HAP-1 (cell line): Measurements from ENCODE around the gene DIS3L2.
"Not testable (repeated sequence)": the region's sequence is repeated elsewhere in the genome, so short reads cannot be mapped to it uniquely, and the experiment has no call there.

Experiments used
- DNase-seq, 2 experiments: peaks; one replicate each; pipeline ENCODE4 v3.0.0-alpha.2; 2016 to 2020; ENCODE audit warnings: low spot score in 2 of 2
- H3K27me3 ChIP-seq: fragments of 250-450 bp; sonication (Bioruptor Pico); 2 replicates; pipeline ENCODE4 v1.5.1; 2020; ENCODE audit warnings: low read depth, mild to moderate bottlenecking, moderate library complexity
- H3K36me3 ChIP-seq: fragments of 250-450 bp; sonication (Bioruptor Pico); replicated peaks from 2 replicates; pipeline ENCODE4 v1.5.1; 2020; ENCODE audit warnings: mild to moderate bottlenecking
- H3K4me1 ChIP-seq: fragments of 250-450 bp; sonication (Bioruptor Pico); 2 replicates; pipeline ENCODE4 v1.5.1; 2020; ENCODE audit warnings: mild to moderate bottlenecking
- H3K4me3 ChIP-seq: fragments of 250-450 bp; sonication (Bioruptor Pico); 2 replicates; pipeline ENCODE4 v1.5.1; 2020; ENCODE audit warnings: mild to moderate bottlenecking, moderate library complexity
- H3K9me3 ChIP-seq: fragments of 250-450 bp; sonication (Bioruptor Pico); 2 replicates; pipeline ENCODE4 v1.5.1; 2020; ENCODE audit warnings: mild to moderate bottlenecking, moderate library complexity
- in situ Hi-C: fragments of 300-500 bp; cut with MboI; formaldehyde crosslinking; loops from 3 replicates; pipeline ENCODE4 v1.14.3; 2020; ENCODE audit warnings: low sequenced_read_pairs, inconsistent platforms, mixed read lengths

DIS3L2 gene

GRCh38 chr2:232085826-232086425 is 124.4 kb downstream of the DIS3L2 start:
- in situ Hi-C loops, result no loop called here
- H3K4me1 ChIP-seq, result no peaks in the 10 kb centered on the region
- H3K4me3 ChIP-seq, result no peak overlapping the region
- no peaks in the 10 kb centered on the region for H3K36me3 ChIP-seq
- no peaks in the 10 kb centered on the region for H3K9me3 ChIP-seq
- H3K27me3 ChIP-seq, result no peaks in the 10 kb centered on the region
- no peak for DNase-seq

DNA sequence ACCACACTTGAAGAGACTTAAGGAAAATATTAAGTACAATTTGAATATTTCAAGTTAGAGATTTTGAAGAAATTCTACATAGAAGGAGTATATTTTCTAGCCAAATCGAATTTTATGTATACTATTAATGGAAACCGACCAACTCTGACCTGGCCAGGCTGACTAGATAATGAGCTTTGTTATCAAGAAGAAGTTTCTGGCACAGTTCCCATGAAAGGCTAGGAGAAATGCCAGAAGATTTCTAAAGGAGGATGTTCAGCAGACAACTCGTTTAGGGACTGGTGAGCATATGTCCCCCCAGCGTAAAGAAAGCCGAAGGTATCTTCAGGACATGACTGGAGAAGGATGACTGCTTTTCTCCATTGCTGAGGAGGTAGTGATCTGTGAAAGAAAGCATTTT is 127.3 kb downstream of the DIS3L2 start:
- DNase-seq, result no peak
- no peaks in the 10 kb centered on the region for H3K4me1 ChIP-seq
- H3K4me3 ChIP-seq, result no peak overlapping the region
- no peaks in the 10 kb centered on the region for H3K36me3 ChIP-seq
- in situ Hi-C loops, result no loop called here
- H3K9me3 ChIP-seq, result no peaks in the 10 kb centered on the region
- no peaks in the 10 kb centered on the region for H3K27me3 ChIP-seq

- no peak overlapping the region for H3K4me3 ChIP-seq
- in situ Hi-C loops, result no loop called here
- no peak for DNase-seq
- H3K4me1 ChIP-seq, result no peaks in the 10 kb centered on the region
- no peaks in the 10 kb centered on the region for H3K27me3 ChIP-seq
- H3K36me3 ChIP-seq, result no peaks in the 10 kb centered on the region
- no peaks in the 10 kb centered on the region for H3K9me3 ChIP-seq
These were observed 132.7 kb downstream of the DIS3L2 start for GRCh38 chr2:232094201-232094600.

GRCh38 chr2:232094883-232095282 is 133.4 kb downstream of the DIS3L2 start:
- in situ Hi-C loops, result no loop called here
- DNase-seq, result no peak
- H3K4me1 ChIP-seq, result no peaks in the 10 kb centered on the region
- no peaks in the 10 kb centered on the region for H3K27me3 ChIP-seq
- H3K4me3 ChIP-seq, result no peak overlapping the region
- H3K36me3 ChIP-seq, result no peaks in the 10 kb centered on the region
- H3K9me3 ChIP-seq, result no peaks in the 10 kb centered on the region

DNA sequence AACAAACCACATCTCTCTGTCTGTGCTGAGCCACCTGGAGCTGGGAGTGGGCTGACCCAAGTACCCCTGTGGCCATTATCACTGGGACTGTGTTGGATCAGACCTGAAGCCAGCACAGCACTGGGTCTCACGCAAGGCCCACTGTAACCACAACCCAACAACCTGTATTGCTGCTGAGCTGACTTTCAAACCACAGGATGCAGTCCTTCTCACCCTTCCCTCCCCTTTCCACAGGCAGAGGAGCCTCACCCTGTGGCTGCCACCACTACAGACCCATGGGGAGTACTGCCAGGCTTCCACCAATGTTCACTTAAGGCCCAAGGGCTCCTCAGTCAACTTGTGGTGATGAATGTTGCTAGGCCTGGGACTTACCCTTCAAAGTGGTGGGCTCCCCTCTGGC is 135.7 kb downstream of the DIS3L2 start:
- Histone ChIP-seq H3K27me3 (no peaks in the 10 kb centered on the region), H3K4me3 (no peak overlapping the region), H3K4me1 (no peaks in the 10 kb centered on the region), H3K36me3 (no peaks in the 10 kb centered on the region), H3K9me3 (no peaks in the 10 kb centered on the region)
- no peak for DNase-seq
- in situ Hi-C loops, result no loop called here

GRCh38 chr2:232097758-232098157 is 136.2 kb downstream of the DIS3L2 start:
- in situ Hi-C loops, result no loop called here
- DNase-seq, result no peak
- H3K9me3 ChIP-seq, result no peaks in the 10 kb centered on the region
- H3K4me1 ChIP-seq, result no peaks in the 10 kb centered on the region
- no peak overlapping the region for H3K4me3 ChIP-seq
- no peaks in the 10 kb centered on the region for H3K36me3 ChIP-seq
- H3K27me3 ChIP-seq, result no peaks in the 10 kb centered on the region

DNA sequence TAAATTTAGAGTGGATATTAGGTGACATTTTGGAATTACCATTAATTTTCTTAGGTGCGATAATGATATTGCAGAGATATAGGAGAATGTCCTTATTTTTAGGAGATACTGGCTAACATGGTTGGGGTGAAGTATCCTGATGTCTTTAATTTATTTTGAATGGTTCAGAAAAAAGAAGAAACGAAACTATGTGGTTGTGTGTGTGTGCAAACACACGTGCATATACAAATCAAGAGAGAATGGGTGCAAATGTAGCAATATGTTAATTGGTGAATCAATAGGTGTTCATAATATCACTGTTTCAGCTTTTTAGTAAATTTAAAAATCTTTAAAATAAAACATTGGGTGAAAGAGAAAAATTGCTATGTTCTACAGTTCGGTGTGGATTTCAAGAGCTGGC is 140.9 kb downstream of the DIS3L2 start:
- Histone ChIP-seq H3K4me1 (no peaks in the 10 kb centered on the region), H3K27me3 (no peaks in the 10 kb centered on the region), H3K36me3 (no peaks in the 10 kb centered on the region), H3K9me3 (no peaks in the 10 kb centered on the region), H3K4me3 (no peak overlapping the region)
- in situ Hi-C loops, result no loop called here
- no peak for DNase-seq

DNA sequence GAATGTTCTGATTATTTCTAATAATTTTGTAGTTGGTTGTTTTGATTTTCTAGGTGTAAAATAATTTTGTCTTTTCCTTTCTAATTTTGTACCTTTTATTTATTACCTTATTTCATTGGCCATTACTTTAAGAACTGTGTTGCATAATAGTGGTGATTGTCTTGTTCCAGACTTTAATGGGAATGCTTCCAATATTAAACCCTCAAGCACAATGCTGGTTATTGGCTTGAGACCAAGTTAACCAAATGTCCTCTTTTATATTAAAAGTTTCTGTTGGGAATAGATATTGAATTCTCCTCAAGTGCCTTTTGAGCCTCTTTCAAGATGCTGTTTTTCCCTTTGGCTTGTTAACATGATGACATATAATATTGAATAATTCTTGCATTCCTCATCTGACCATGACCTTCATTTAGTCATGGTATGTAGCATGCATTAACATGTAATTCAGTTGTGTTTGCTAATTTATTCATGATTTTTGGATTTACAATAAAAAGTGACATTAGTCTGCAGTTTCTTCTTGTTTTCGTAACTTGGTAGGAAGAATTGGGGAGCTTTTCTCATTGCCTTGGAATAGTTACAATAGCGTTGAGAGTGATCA is 141.7 kb downstream of the DIS3L2 start:
- no peaks in the 10 kb centered on the region for H3K27me3 ChIP-seq
- no peak overlapping the region for H3K4me3 ChIP-seq
- H3K36me3 ChIP-seq, result no peaks in the 10 kb centered on the region
- in situ Hi-C loops, result no loop called here
- no peaks in the 10 kb centered on the region for H3K9me3 ChIP-seq
- DNase-seq, result no peak
- no peaks in the 10 kb centered on the region for H3K4me1 ChIP-seq

DNA sequence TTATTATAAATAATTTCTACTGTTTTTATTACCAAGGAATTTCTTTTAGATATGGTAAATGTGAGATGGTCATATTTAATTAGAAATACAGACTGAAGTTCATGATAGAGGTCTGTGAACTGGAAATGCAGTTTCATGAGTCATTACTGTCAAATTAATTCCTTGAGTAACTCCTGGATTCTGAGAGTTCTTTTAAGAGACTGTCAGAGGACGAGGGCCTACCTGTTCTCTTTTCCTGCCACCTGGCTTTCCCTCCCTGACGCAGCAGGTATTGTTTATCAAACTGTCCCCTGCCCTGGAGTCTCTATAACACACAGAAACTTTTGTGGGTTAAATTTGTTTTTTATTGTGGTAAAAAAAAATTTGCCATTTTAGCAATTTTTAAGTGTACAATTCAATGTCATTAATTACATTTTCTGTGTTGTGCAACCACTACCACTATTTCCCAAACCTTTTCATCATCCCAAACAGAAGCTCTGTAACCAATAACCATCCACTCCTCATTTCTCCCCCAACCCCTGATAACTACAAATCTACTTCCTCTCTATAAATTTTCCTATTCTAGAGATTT is 142.6 kb downstream of the DIS3L2 start:
- H3K4me1 ChIP-seq, result no peaks in the 10 kb centered on the region
- in situ Hi-C loops, result no loop called here

GRCh38 chr2:232111551-232111950 is 150.0 kb downstream of the DIS3L2 start:
- H3K36me3 ChIP-seq, result no peaks in the 10 kb centered on the region
- H3K4me1 ChIP-seq, result no peaks in the 10 kb centered on the region
- H3K4me3 ChIP-seq, result no peak overlapping the region
- in situ Hi-C loops, result no loop called here
- H3K9me3 ChIP-seq, result no peaks in the 10 kb centered on the region
- no peaks in the 10 kb centered on the region for H3K27me3 ChIP-seq
- no peak for DNase-seq

More for the DNA sequence above, 142.6 kb downstream of the DIS3L2 start:
- H3K9me3 ChIP-seq, result no peaks in the 10 kb centered on the region
- H3K27me3 ChIP-seq, result no peaks in the 10 kb centered on the region
- H3K36me3 ChIP-seq, result no peaks in the 10 kb centered on the region
- H3K4me3 ChIP-seq, result no peak overlapping the region
- DNase-seq, result no peak

- in situ Hi-C loops, result no loop called here
- Histone ChIP-seq H3K4me3 (no peak overlapping the region), H3K27me3 (no peaks in the 10 kb centered on the region), H3K9me3 (no peaks in the 10 kb centered on the region), H3K36me3 (no peaks in the 10 kb centered on the region), H3K4me1 (no peaks in the 10 kb centered on the region)
- DNase-seq, result no peak
These were observed 152.3 kb downstream of the DIS3L2 start for GRCh38 chr2:232113821-232114220.

DNA sequence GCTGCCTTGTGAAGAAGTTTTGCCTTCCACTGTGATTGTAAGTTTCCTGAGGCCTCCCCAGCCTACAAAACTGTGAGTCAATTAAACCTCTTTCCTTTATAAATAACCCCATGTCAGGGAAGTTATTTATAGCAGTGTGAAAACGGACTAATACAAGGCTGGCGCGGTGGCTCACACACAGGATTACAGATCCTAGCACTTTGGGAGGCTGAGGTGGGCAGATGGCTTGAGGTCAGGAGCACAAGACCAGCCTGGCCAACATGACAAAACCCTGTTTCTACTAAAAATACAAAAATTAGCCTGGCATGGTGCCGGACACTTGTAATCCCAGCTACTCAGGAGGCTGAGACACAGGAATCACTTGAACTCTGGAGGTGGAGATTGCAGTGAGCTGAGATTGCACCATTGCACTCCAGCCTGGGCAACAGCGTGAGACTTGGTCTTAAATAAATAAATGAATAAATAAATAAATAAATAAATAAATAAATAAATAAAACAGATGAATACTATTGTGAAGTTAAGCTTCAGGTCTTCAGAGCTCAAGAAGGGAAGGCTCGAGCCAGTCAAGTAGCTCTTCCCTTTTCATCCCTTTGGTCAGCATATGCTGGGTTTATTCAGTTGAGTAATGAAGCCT is 154.3 kb downstream of the DIS3L2 start:
- H3K36me3 ChIP-seq, H3K27me3 ChIP-seq, H3K4me1 ChIP-seq, H3K4me3 ChIP-seq, in situ Hi-C loops, DNase-seq, H3K9me3 ChIP-seq: not testable (repeated sequence)

DNA sequence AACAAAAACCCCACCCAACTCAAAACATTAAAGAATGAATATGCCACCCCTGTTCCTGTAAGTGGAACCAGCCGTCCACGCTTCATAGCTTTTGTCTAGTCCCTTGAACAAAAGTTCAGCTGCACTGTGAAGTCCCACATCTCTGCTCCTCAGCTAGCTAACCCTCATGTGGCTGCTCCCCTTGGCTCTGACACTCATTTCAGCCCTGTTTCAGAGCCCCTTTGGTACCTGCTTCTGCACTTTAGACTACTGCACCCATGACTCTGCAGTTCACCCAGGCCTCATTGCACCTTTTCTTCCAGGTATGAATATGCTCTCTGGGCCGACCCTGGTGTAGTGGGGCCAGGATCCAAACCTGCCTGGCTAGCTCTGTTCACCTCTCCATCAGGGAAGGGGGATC is 155.3 kb downstream of the DIS3L2 start:
- DNase-seq, result no peak
- no peaks in the 10 kb centered on the region for H3K27me3 ChIP-seq
- no peaks in the 10 kb centered on the region for H3K4me1 ChIP-seq
- in situ Hi-C loops, result no loop called here
- no peaks in the 10 kb centered on the region for H3K36me3 ChIP-seq
- no peaks in the 10 kb centered on the region for H3K9me3 ChIP-seq
- H3K4me3 ChIP-seq, result no peak overlapping the region

DNA sequence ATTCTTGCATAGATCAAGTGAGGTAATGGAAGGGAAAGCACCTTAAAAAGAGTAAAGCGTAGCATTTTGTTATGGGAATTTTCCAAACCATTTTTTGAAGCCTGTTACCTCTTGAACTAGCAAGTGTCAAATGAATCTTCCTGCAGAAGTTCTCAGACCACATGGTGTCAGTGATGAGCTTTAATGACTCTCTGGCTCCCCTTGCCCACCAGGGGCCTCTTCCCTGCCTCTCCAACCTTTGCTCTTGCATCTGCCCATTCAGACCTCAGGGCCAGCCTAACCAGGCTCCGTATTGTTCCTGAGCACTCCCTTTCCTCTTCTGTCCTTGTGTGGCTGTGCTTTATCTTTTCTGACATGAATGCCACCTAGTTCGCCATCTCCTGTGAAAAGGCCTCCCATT is 155.9 kb downstream of the DIS3L2 start:
- in situ Hi-C loops, result no loop called here
- H3K36me3 ChIP-seq, result no peaks in the 10 kb centered on the region
- no peaks in the 10 kb centered on the region for H3K27me3 ChIP-seq
- no peak for DNase-seq
- H3K4me3 ChIP-seq, result no peak overlapping the region
- H3K4me1 ChIP-seq, result no peaks in the 10 kb centered on the region
- no peaks in the 10 kb centered on the region for H3K9me3 ChIP-seq
